ENCODE data around the gene CAPN11.
A peak's percentile ranks its signal among the peaks of the same experiment; 100 is the strongest.
"Not testable (repeated sequence)": the region's sequence is repeated elsewhere in the genome, so short reads cannot be mapped to it uniquely, and the experiment has no call there.

The CAPN11 gene

GRCh38 chr6:44157152-44157521 is 1.5 kb upstream of the CAPN11 start:
- DNase-seq = no peak

- DNase-seq = no peak
Observed at GRCh38 chr6:44161997-44162338, 3.3 kb downstream of the CAPN11 start.

GRCh38 chr6:44162876-44163625 is 4.4 kb downstream of the CAPN11 start:
- no peak for DNase-seq

GRCh38 chr6:44166116-44166515 is 7.5 kb downstream of the CAPN11 start:
- DNase-seq = no peak

GRCh38 chr6:44166591-44167184 is 8.1 kb downstream of the CAPN11 start:
- no peak for DNase-seq

GRCh38 chr6:44167567-44167966 is 8.9 kb downstream of the CAPN11 start:
- no peak for DNase-seq

GRCh38 chr6:44169154-44169553 is 10.5 kb downstream of the CAPN11 start:
- DNase-seq = peak; percentile 40

GRCh38 chr6:44169886-44170570 is 11.4 kb downstream of the CAPN11 start:
- DNase-seq = peak; percentile 33

GRCh38 chr6:44171899-44172546 is 13.4 kb downstream of the CAPN11 start:
- no peak for DNase-seq

GRCh38 chr6:44172731-44173500 is 14.3 kb downstream of the CAPN11 start:
- DNase-seq = peak; percentile 92

- DNase-seq = no peak
Observed at GRCh38 chr6:44176130-44176761, 17.6 kb downstream of the CAPN11 start.

GRCh38 chr6:44176762-44177509 is 18.3 kb downstream of the CAPN11 start:
- peak; percentile 35 for DNase-seq

- no peak for DNase-seq
Observed at GRCh38 chr6:44177691-44178423, 19.2 kb downstream of the CAPN11 start.

- DNase-seq = no peak
Observed at GRCh38 chr6:44178424-44179071, 19.9 kb downstream of the CAPN11 start.

- no peak for DNase-seq
Observed at GRCh38 chr6:44179072-44179536, 20.5 kb downstream of the CAPN11 start.

GRCh38 chr6:44179648-44180047 is 21.0 kb downstream of the CAPN11 start:
- no peak for DNase-seq

- no peak for DNase-seq
Observed at GRCh38 chr6:44180406-44180805, 21.8 kb downstream of the CAPN11 start.

- DNase-seq = no peak
Observed at GRCh38 chr6:44180886-44181285, 22.3 kb downstream of the CAPN11 start.

- not testable (repeated sequence) for DNase-seq
Observed at GRCh38 chr6:44181784-44182183, 23.2 kb downstream of the CAPN11 start.

- DNase-seq = no peak
Observed at GRCh38 chr6:44182911-44183390, 24.3 kb downstream of the CAPN11 start.
